KOPT-K1 (cell line): Measurements from ENCODE around the gene FKBP5.
"Not testable (repeated sequence)": the region's sequence is repeated elsewhere in the genome, so short reads cannot be mapped to it uniquely, and the experiment has no call there.

Source experiments
- H3K27ac ChIP-seq: fragments of 200-600 bp; sonication (generic); 2 replicates; pipeline ENCODE4 v1.5.1; 2016; ENCODE audit warnings: antibody characterized with exemption, mild to moderate bottlenecking, low read depth, low read length; ENCODE audit not compliant: poor library complexity, severe bottlenecking
- H3K36me3 ChIP-seq: fragments of 200-600 bp; sonication (generic); 2 replicates; pipeline ENCODE4 v1.5.1; 2017; ENCODE audit warnings: antibody characterized with exemption, mild to moderate bottlenecking, low read length, moderate library complexity; ENCODE audit not compliant: insufficient read depth
- H3K9me3 ChIP-seq: fragments of 200-600 bp; sonication (generic); 2 replicates; pipeline ENCODE4 v1.5.1; 2017; ENCODE audit warnings: antibody characterized with exemption, low read length, mild to moderate bottlenecking; ENCODE audit not compliant: insufficient read depth, poor library complexity, severe bottlenecking

The FKBP5 gene

GRCh38 chr6:35587167-35587566 is 101.5 kb downstream of the FKBP5 start:
- peaks cover 95% of the 10 kb centered on the region for H3K36me3 ChIP-seq

GRCh38 chr6:35586542-35586941 is 102.2 kb downstream of the FKBP5 start:
- no peaks in the 10 kb centered on the region for H3K9me3 ChIP-seq
- no peak overlapping the region for H3K27ac ChIP-seq
- peaks cover 95% of the 10 kb centered on the region for H3K36me3 ChIP-seq

More at GRCh38 chr6:35587167-35587566, 101.5 kb downstream of the FKBP5 start:
- Histone ChIP-seq H3K9me3 (no peaks in the 10 kb centered on the region), H3K27ac (no peak overlapping the region)

- Histone ChIP-seq H3K9me3 (no peaks in the 10 kb centered on the region), H3K36me3 (peaks cover 95% of the 10 kb centered on the region), H3K27ac (no peak overlapping the region)
Observed at GRCh38 chr6:35585658-35586057, 103.1 kb downstream of the FKBP5 start.

- Histone ChIP-seq H3K36me3 (peaks cover 95% of the 10 kb centered on the region), H3K9me3 (no peaks in the 10 kb centered on the region), H3K27ac (no peak overlapping the region)
Observed at GRCh38 chr6:35583893-35584688, 104.6 kb downstream of the FKBP5 start.

GRCh38 chr6:35582315-35582714 is 106.4 kb downstream of the FKBP5 start:
- H3K36me3 ChIP-seq, result peaks cover 99% of the 10 kb centered on the region
- H3K9me3 ChIP-seq, result no peaks in the 10 kb centered on the region
- H3K27ac ChIP-seq, result no peak overlapping the region

- H3K36me3 ChIP-seq, result peaks cover 99% of the 10 kb centered on the region
- no peak overlapping the region for H3K27ac ChIP-seq
- H3K9me3 ChIP-seq, result no peaks in the 10 kb centered on the region
Observed at GRCh38 chr6:35581633-35582032, 107.1 kb downstream of the FKBP5 start.

- peaks cover 99% of the 10 kb centered on the region for H3K36me3 ChIP-seq
- H3K27ac ChIP-seq, result no peak overlapping the region
- H3K9me3 ChIP-seq, result no peaks in the 10 kb centered on the region
Observed at GRCh38 chr6:35580836-35581235, 107.9 kb downstream of the FKBP5 start.

- H3K27ac ChIP-seq, result no peak overlapping the region
- H3K36me3 ChIP-seq, result peaks cover 100% of the 10 kb centered on the region
- no peaks in the 10 kb centered on the region for H3K9me3 ChIP-seq
Observed at GRCh38 chr6:35576682-35577081, 112.0 kb downstream of the FKBP5 start.

- Histone ChIP-seq H3K9me3 (no peaks in the 10 kb centered on the region), H3K27ac (no peak overlapping the region), H3K36me3 (peaks cover 71% of the 10 kb centered on the region)
Observed at GRCh38 chr6:35573495-35574110, 115.1 kb downstream of the FKBP5 start.

GRCh38 chr6:35570885-35571330 is 117.8 kb downstream of the FKBP5 start:
- peaks cover 44% of the 10 kb centered on the region for H3K36me3 ChIP-seq
- not testable (repeated sequence) for H3K27ac ChIP-seq, H3K9me3 ChIP-seq

- peaks cover 4% of the 10 kb centered on the region for H3K9me3 ChIP-seq
- H3K27ac ChIP-seq, result no peak overlapping the region
- peaks cover 26% of the 10 kb centered on the region for H3K36me3 ChIP-seq
Observed at GRCh38 chr6:35569011-35569461, 119.7 kb downstream of the FKBP5 start.

- peaks cover 3% of the 10 kb centered on the region; the same call in 1 of the 2 replicates for H3K36me3 ChIP-seq
- peaks cover 4% of the 10 kb centered on the region for H3K9me3 ChIP-seq
- no peak overlapping the region for H3K27ac ChIP-seq
Observed at GRCh38 chr6:35566794-35567193, 121.9 kb downstream of the FKBP5 start.

- Histone ChIP-seq H3K27ac (no peak overlapping the region), H3K36me3 (no peaks in the 10 kb centered on the region), H3K9me3 (peaks cover 4% of the 10 kb centered on the region)
Observed at GRCh38 chr6:35564733-35565132, 124.0 kb downstream of the FKBP5 start.

GRCh38 chr6:35562060-35562459 is 126.7 kb downstream of the FKBP5 start:
- Histone ChIP-seq H3K36me3 (no peaks in the 10 kb centered on the region), H3K27ac (no peak overlapping the region), H3K9me3 (peaks cover 2% of the 10 kb centered on the region)

GRCh38 chr6:35561113-35561512 is 127.6 kb downstream of the FKBP5 start:
- Histone ChIP-seq H3K36me3 (no peaks in the 10 kb centered on the region), H3K9me3 (no peaks in the 10 kb centered on the region), H3K27ac (no peak overlapping the region)
